KOPT-K1 (cell line): ENCODE measurements around the gene LEO1.

Source experiments
- H3K27ac ChIP-seq: fragments of 200-600 bp; sonication (generic); 2 replicates; pipeline ENCODE4 v1.5.1; 2016; ENCODE audit warnings: antibody characterized with exemption, mild to moderate bottlenecking, low read depth, low read length; ENCODE audit not compliant: poor library complexity, severe bottlenecking
- H3K36me3 ChIP-seq: fragments of 200-600 bp; sonication (generic); 2 replicates; pipeline ENCODE4 v1.5.1; 2017; ENCODE audit warnings: antibody characterized with exemption, mild to moderate bottlenecking, low read length, moderate library complexity; ENCODE audit not compliant: insufficient read depth
- H3K9me3 ChIP-seq: fragments of 200-600 bp; sonication (generic); 2 replicates; pipeline ENCODE4 v1.5.1; 2017; ENCODE audit warnings: antibody characterized with exemption, low read length, mild to moderate bottlenecking; ENCODE audit not compliant: insufficient read depth, poor library complexity, severe bottlenecking

Gene LEO1

GRCh38 chr15:51971375-51972133 is at the start of gene LEO1:
TSS of gene LEO1 (minus strand) at chr15:51971778. CDS start at chr15:51971745, 33 bp downstream.
- H3K36me3 ChIP-seq: peaks cover 11% of the 10 kb centered on the region; the same call in 1 of the 2 replicates
- peak within 1 kb of the TSS; percentile 82 for H3K27ac ChIP-seq
- peaks cover 9% of the 10 kb centered on the region for H3K9me3 ChIP-seq

DNA sequence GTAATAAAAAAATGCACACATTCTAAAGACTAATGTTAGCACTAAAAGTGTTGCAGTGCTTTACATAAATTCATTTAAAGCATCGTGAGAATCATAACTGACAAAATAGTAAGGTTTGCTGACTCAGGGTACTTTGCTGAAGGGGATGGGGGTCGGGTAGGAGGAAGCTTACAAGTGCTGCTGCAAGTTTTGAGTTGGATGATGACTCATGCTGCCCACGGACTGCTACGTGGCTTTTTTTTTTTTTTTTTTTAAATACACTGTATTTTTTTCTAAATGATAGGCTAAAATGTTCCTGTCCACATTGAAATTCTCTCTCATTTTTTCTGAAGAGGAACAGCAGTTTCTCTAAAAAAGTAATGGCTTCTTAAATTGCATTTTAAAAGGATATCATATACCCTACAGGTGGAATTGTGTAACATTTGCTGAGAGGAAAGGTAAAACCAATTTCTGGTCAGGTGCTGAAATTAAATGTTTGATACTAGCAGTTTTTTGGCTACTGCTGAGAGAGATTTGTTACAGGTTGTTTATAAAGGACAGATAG is 49.6 kb upstream of the LEO1 start:
- peak overlapping the region; percentile 72 for H3K27ac ChIP-seq
- no peaks in the 10 kb centered on the region for H3K9me3 ChIP-seq
- no peaks in the 10 kb centered on the region for H3K36me3 ChIP-seq

GRCh38 chr15:52020221-52021085 is 48.9 kb upstream of the LEO1 start:
- Histone ChIP-seq H3K9me3 (no peaks in the 10 kb centered on the region), H3K36me3 (no peaks in the 10 kb centered on the region), H3K27ac (peak overlapping the region; percentile 72)

- Histone ChIP-seq H3K36me3 (no peaks in the 10 kb centered on the region), H3K9me3 (no peaks in the 10 kb centered on the region), H3K27ac (peak overlapping the region; percentile 72)
Measured at GRCh38 chr15:52019394-52020220, 48.0 kb upstream of the LEO1 start.

GRCh38 chr15:52018693-52019393 is 47.3 kb upstream of the LEO1 start, which contains the start of gene MAPK6:
TSS of gene MAPK6 (plus strand) at chr15:52019219. CDS start at chr15:52046461, 27,242 bp downstream.
- Histone ChIP-seq H3K27ac (peak within 1 kb of the TSS; percentile 72), H3K9me3 (no peaks in the 10 kb centered on the region), H3K36me3 (no peaks in the 10 kb centered on the region)

DNA sequence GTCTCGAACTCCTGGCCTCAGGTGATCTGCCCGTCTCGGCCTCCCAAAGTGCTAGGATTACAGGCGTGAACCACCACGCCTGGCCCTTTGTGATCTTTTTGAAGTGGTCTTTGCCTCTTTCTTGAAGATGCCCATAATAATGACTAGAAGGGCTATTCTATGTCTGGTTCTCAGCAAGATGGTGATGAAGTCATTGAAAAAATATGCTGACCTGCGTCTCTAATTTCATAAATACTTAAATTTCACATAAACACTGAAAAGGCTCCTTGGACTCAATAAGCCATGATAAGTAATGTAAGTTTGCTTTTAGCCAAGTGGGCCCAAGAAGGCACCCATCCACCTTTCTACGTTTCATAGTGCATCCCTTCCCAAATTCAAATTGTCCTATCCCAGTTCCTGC is 46.7 kb upstream of the LEO1 start:
- peak overlapping the region; percentile 72 for H3K27ac ChIP-seq
- no peaks in the 10 kb centered on the region for H3K36me3 ChIP-seq
- H3K9me3 ChIP-seq: no peaks in the 10 kb centered on the region

- H3K27ac ChIP-seq: no peak overlapping the region
- H3K36me3 ChIP-seq: no peaks in the 10 kb centered on the region
- no peaks in the 10 kb centered on the region for H3K9me3 ChIP-seq
Measured at GRCh38 chr15:52016316-52016715, 44.7 kb upstream of the LEO1 start.

DNA sequence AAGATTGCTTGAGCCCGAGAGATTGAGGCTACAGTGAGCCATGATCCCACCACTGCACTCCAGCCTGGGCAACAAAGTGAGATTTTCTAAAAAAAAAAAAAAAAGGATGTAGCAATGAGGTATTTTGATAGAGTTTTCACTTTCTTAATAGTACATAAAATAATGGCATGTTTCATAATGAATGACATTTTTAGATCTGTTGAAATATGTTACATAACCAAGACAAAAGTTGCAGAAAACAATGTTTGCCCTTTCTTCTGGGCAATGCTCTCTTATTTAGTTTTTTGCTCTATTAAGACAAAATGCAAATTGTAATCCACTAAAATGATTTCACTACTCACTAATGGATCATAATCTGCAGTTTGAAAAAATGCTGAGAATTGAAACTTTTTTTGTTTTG is 43.0 kb upstream of the LEO1 start:
- Histone ChIP-seq H3K36me3 (no peaks in the 10 kb centered on the region), H3K9me3 (no peaks in the 10 kb centered on the region), H3K27ac (no peak overlapping the region)

- H3K36me3 ChIP-seq: no peaks in the 10 kb centered on the region
- H3K9me3 ChIP-seq: no peaks in the 10 kb centered on the region
- H3K27ac ChIP-seq: no peak overlapping the region
Measured at GRCh38 chr15:52013151-52013791, 41.7 kb upstream of the LEO1 start.

GRCh38 chr15:52012210-52012609 is 40.6 kb upstream of the LEO1 start:
- Histone ChIP-seq H3K27ac (no peak overlapping the region), H3K36me3 (no peaks in the 10 kb centered on the region), H3K9me3 (no peaks in the 10 kb centered on the region)

GRCh38 chr15:52011711-52012144 is 40.1 kb upstream of the LEO1 start:
- Histone ChIP-seq H3K27ac (no peak overlapping the region), H3K9me3 (no peaks in the 10 kb centered on the region), H3K36me3 (no peaks in the 10 kb centered on the region)

GRCh38 chr15:52010633-52011595 is 39.3 kb upstream of the LEO1 start:
- Histone ChIP-seq H3K27ac (no peak overlapping the region), H3K9me3 (no peaks in the 10 kb centered on the region), H3K36me3 (no peaks in the 10 kb centered on the region)
